Measurements from ENCODE around the gene OPN1MW3. TPM values are rescaled to one million over a fixed set of nuclear protein-coding genes. Genes with fewer than 3 reads are reported as not detected.

Gene OPN1MW3
- total RNA-seq, 1 donor from 2014 or later, result not detected

- ATAC-seq (no peak), DNase-seq (ENCODE audit: low spot score) (no peak)
- intact Hi-C loops (cut with DNase I), result no loop called here
These were observed 63.0 kb downstream of the OPN1MW3 start for GRCh38 chrX:154320406-154320805.

Other genes with a start within 250 kb of the OPN1MW3 start
- 53.9 TPM for gene IRAK1, start 237.7 kb upstream of the OPN1MW3 start, total RNA-seq
- gene MECP2, start 159.9 kb upstream of the OPN1MW3 start, total RNA-seq, result 85.6 TPM
- not detected for gene OPN1LW, start 113.3 kb upstream of the OPN1MW3 start, total RNA-seq
- gene OPN1MW, start 75.0 kb upstream of the OPN1MW3 start, total RNA-seq, result not detected
- not detected for gene OPN1MW2, start 37.8 kb upstream of the OPN1MW3 start, total RNA-seq
- not detected for gene TEX28, start 37.5 kb downstream of the OPN1MW3 start, total RNA-seq
- gene TKTL1, start 38.2 kb downstream of the OPN1MW3 start, total RNA-seq, result 0.18 TPM
- gene FLNA, start 117.1 kb downstream of the OPN1MW3 start, total RNA-seq, result 1,228 TPM
- gene EMD, start 121.7 kb downstream of the OPN1MW3 start, total RNA-seq, result 61.5 TPM
- gene RPL10, start 140.8 kb downstream of the OPN1MW3 start, total RNA-seq, result 2,095 TPM
- 18.4 TPM for gene DNASE1L1, start 151.7 kb downstream of the OPN1MW3 start, total RNA-seq
- gene TAFAZZIN, start 154.0 kb downstream of the OPN1MW3 start, total RNA-seq, result 56.7 TPM
- gene ATP6AP1, start 171.1 kb downstream of the OPN1MW3 start, total RNA-seq, result 59.1 TPM
- 177 TPM for gene GDI1, start 179.6 kb downstream of the OPN1MW3 start, total RNA-seq
- gene FAM50A, start 186.6 kb downstream of the OPN1MW3 start, total RNA-seq, result 51.1 TPM
- gene PLXNA3, start 200.7 kb downstream of the OPN1MW3 start, total RNA-seq, result 73.0 TPM
- 10.6 TPM for gene LAGE3, start 221.7 kb downstream of the OPN1MW3 start, total RNA-seq
- 29.4 TPM for gene UBL4A, start 229.0 kb downstream of the OPN1MW3 start, total RNA-seq
- gene SLC10A3, start 233.0 kb downstream of the OPN1MW3 start, total RNA-seq, result 17.7 TPM

All from sciatic nerve (tissue), 2 donors.